ENCODE data around the gene RGMB. TPM values are rescaled to one million over a fixed set of nuclear protein-coding genes. Genes with fewer than 3 reads are reported as not detected.

The RGMB gene
- total and polyA plus RNA-seq, 2 of the 13 experiments (the other 11 are each of a cell fraction or from before 2014, with no cell fraction given): 3.0 to 3.8 TPM

- TF ChIP-seq BCLAF1 (IDR thresholded peaks at IDR 0.05) (no peak), SMC3 (IDR thresholded peaks at IDR 0.05; ENCODE audit: low read length) (peak; percentile 21; the same call in 1 of the 2 replicates), PLRG1 (conservative IDR thresholded peaks at IDR 0.05) (no peak), LBX2 (CRISPR knock-in tag; IDR thresholded peaks at IDR 0.05; ENCODE audit: borderline replicate concordance) (no peak), IRX3 (CRISPR knock-in tag; IDR thresholded peaks at IDR 0.05; ENCODE audit: borderline replicate concordance, low read depth) (no peak), ZNF746 (CRISPR knock-in tag; IDR thresholded peaks at IDR 0.05) (no peak), ZNF18 (CRISPR knock-in tag; IDR thresholded peaks at IDR 0.05; ENCODE audit: insufficient replicate concordance) (no peak), FUBP1 (CRISPR knock-in tag; IDR thresholded peaks at IDR 0.05; ENCODE audit: borderline replicate concordance) (no peak), RFX5 (IDR thresholded peaks at IDR 0.05; ENCODE audit: low read depth, low read length) (no peak), HIC2 (CRISPR knock-in tag; IDR thresholded peaks at IDR 0.05; ENCODE audit: low read depth) (no peak), KDM2A (CRISPR knock-in tag; IDR thresholded peaks at IDR 0.05; ENCODE audit: borderline replicate concordance, low read depth) (peak; percentile 20; the same call in 1 of the 2 replicates), U2AF1 (optimal IDR thresholded peaks at IDR 0.05; ENCODE audit: low read depth, low read length) (peak; percentile 21), HMGXB4 (CRISPR knock-in tag; IDR thresholded peaks at IDR 0.05; ENCODE audit: borderline replicate concordance in 1 of 2, low read depth in 1 of 2) (peak; percentile 18 to 62; a peak in 2 of 4 replicates), MTERF4 (CRISPR knock-in tag; IDR thresholded peaks at IDR 0.05) (0 out of 2 replicates have a peak, but pooled peaks have one; percentile 70)
Observed at GRCh38 chr5:98768160-98768959, 5.1 kb upstream of the RGMB start (continued).

All from HepG2 (cell line).